Activated naive CD4-positive, alpha-beta T cell treated with anti-CD3 and anti-CD28 coated beads, Interleukin-2, amount 50 U/mL, for 24 hours (primary cell): ENCODE measurements around the gene TIMP2.
A peak's percentile ranks its signal among the peaks of the same experiment; 100 is the strongest.

Experiments
- H3K27ac Mint-ChIP-seq: one replicate; pipeline ENCODE4 v1.8.0; 2021; ENCODE audit warnings: mild to moderate bottlenecking, mixed read lengths
- H3K27me3 Mint-ChIP-seq: one replicate; pipeline ENCODE4 v1.8.0; 2021; ENCODE audit warnings: mixed read lengths
- H3K36me3 Mint-ChIP-seq: one replicate; pipeline ENCODE4 v1.8.0; 2021; ENCODE audit warnings: mixed read lengths
- H3K4me1 Mint-ChIP-seq: one replicate; pipeline ENCODE4 v1.8.0; 2021; ENCODE audit warnings: mixed read lengths
- H3K4me3 Mint-ChIP-seq: one replicate; pipeline ENCODE4 v1.8.0; 2021; ENCODE audit warnings: mild to moderate bottlenecking, mixed read lengths
- H3K9me3 Mint-ChIP-seq: one replicate; pipeline ENCODE4 v1.8.0; 2021; ENCODE audit warnings: mixed read lengths

TIMP2 gene

DNA sequence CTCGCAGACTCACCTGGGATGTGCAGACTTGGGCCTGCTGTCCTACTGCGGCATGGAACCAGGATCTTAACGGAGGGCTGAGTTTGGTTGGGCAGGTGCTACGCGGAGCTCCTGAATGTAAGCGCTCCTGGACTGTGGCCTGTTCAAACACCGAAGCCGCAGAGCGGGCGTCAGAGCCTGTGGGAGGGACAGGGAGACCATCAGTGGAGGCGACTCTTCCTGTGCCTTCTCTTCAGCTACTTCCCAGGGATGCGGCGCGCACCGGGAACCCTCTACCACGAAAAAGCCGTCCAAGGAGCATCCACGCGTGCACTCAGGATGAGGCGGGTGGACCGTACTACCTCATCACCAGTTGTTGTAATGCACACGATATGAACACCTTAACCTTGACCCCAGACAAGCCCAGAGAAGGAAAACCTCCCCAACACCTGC, 86.6 kb downstream of the TIMP2 start:
- Mint-ChIP-seq H3K27me3 (no peaks in the 10 kb centered on the region), H3K4me3 (peak overlapping the region; percentile 95), H3K9me3 (no peaks in the 10 kb centered on the region), H3K36me3 (peaks cover 21% of the 10 kb centered on the region), H3K27ac (peak overlapping the region; percentile 46), H3K4me1 (peaks cover 43% of the 10 kb centered on the region)

- Mint-ChIP-seq H3K27me3 (no peaks in the 10 kb centered on the region), H3K4me3 (peak overlapping the region; percentile 16), H3K4me1 (peaks cover 41% of the 10 kb centered on the region), H3K9me3 (no peaks in the 10 kb centered on the region), H3K27ac (no peak overlapping the region), H3K36me3 (peaks cover 22% of the 10 kb centered on the region)
Measured at GRCh38 chr17:78836420-78837021, 88.7 kb downstream of the TIMP2 start.

GRCh38 chr17:78834571-78834970, 90.6 kb downstream of the TIMP2 start:
- H3K9me3 Mint-ChIP-seq, result no peaks in the 10 kb centered on the region
- H3K27me3 Mint-ChIP-seq, result no peaks in the 10 kb centered on the region
- no peak overlapping the region for H3K27ac Mint-ChIP-seq
- H3K36me3 Mint-ChIP-seq, result peaks cover 27% of the 10 kb centered on the region
- H3K4me1 Mint-ChIP-seq, result peaks cover 47% of the 10 kb centered on the region
- no peak overlapping the region for H3K4me3 Mint-ChIP-seq

DNA sequence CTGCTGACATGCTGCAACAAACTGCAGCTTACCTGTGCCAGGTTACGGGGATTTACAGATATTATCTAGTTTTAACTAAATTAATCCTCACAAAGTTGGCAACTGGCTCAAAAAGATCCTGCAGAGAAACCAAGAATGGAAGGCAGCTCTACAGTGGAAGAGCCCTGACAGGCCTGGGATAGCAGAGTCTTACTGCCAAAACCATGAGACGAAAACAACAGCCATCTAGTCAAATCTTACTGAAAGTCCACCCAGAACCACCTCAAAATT, 92.7 kb downstream of the TIMP2 start:
- Mint-ChIP-seq H3K4me3 (no peak overlapping the region), H3K4me1 (peaks cover 40% of the 10 kb centered on the region), H3K36me3 (peaks cover 26% of the 10 kb centered on the region), H3K9me3 (no peaks in the 10 kb centered on the region), H3K27me3 (no peaks in the 10 kb centered on the region), H3K27ac (no peak overlapping the region)

DNA sequence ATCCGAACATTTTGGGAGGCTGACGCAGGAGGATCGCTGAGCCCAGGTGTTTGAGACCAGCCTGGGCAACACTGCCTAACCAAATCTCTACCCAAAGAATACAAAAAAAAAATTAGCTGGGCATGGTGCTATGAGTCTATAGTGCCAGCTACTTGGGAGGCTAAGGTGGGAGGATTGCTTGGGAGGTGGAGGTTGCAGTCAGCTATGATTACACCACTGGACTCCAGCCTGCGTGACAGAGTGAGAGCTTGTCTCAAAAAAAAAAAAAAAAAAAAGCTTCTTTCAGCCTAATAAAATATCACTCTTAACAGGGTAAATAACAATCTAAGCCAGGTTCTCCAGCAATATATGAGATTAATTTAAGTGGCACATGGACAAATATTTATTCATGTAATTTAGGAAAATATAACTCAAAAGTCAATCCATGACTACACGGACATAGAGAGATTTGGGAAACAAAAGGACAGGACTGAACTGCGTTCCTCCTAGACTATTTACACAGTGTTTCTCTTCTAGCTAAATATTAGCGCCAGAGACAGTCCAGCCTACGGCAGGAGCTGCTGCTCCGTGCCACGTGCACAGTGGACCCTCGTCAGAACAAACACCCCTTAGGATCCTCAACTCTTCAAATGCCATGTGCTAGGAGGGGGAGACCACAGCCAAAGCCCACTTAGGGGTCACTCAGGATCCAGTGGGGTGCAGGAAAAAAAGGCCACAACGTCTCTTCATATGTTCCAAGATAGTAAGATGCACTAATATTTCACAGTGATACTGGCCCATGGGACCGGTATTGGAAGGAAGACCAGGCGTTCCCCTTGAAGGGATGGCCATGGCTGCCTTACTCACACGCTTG, 93.3 kb downstream of the TIMP2 start:
- Mint-ChIP-seq H3K4me3 (no peak overlapping the region), H3K36me3 (peaks cover 28% of the 10 kb centered on the region), H3K27me3 (no peaks in the 10 kb centered on the region), H3K9me3 (no peaks in the 10 kb centered on the region), H3K4me1 (peaks cover 34% of the 10 kb centered on the region), H3K27ac (no peak overlapping the region)

- Mint-ChIP-seq H3K9me3 (no peaks in the 10 kb centered on the region), H3K4me3 (no peak overlapping the region), H3K4me1 (peaks cover 38% of the 10 kb centered on the region), H3K36me3 (peaks cover 28% of the 10 kb centered on the region), H3K27ac (no peak overlapping the region), H3K27me3 (no peaks in the 10 kb centered on the region)
Measured at GRCh38 chr17:78829477-78829876, 95.7 kb downstream of the TIMP2 start.

DNA sequence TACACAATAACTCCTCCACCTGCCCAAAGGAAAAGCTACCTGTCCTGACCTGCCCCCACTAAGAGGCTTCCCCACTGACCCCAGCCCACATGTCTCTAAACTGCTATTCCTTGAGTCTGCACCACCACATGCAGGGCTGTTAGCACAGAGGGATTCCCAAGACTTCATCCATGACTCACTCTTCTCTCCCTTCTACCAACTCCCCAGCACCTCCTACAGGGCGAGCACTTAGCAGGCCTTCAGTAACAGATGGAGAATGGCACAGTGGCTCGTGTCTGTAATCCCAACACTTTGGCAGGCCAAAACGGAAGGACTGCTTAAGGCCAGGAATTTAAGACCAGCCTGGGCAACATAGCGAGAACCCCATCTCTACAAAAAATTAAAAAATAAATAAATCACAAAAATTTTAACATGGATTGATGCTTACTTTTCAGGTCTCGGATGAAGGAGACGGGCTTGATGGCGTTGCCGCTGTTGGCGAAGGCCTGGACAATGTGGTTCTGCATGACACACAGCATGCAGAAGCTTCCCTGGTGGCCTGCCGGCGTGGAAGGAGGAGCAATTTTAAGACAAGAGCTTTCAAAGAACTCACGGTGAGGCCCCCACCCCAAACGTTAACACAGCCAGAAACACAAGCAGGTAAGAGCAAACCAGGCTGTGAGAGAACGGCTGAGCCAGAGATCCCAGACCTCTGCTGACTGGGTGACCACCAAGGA, 96.6 kb downstream of the TIMP2 start:
- peaks cover 29% of the 10 kb centered on the region for H3K36me3 Mint-ChIP-seq
- peak overlapping the region; percentile 52 for H3K27ac Mint-ChIP-seq
- H3K9me3 Mint-ChIP-seq, result no peaks in the 10 kb centered on the region
- H3K4me1 Mint-ChIP-seq, result peaks cover 46% of the 10 kb centered on the region
- H3K27me3 Mint-ChIP-seq, result no peaks in the 10 kb centered on the region
- no peak overlapping the region for H3K4me3 Mint-ChIP-seq

- H3K4me3 Mint-ChIP-seq, result no peak overlapping the region
- peaks cover 46% of the 10 kb centered on the region for H3K4me1 Mint-ChIP-seq
- H3K9me3 Mint-ChIP-seq, result no peaks in the 10 kb centered on the region
- H3K27ac Mint-ChIP-seq, result no peak overlapping the region
- H3K36me3 Mint-ChIP-seq, result peaks cover 32% of the 10 kb centered on the region
- H3K27me3 Mint-ChIP-seq, result no peaks in the 10 kb centered on the region
Measured at GRCh38 chr17:78826836-78827509, 98.2 kb downstream of the TIMP2 start.

- Mint-ChIP-seq H3K4me1 (peaks cover 46% of the 10 kb centered on the region), H3K36me3 (peaks cover 34% of the 10 kb centered on the region), H3K9me3 (no peaks in the 10 kb centered on the region), H3K4me3 (no peak overlapping the region), H3K27me3 (no peaks in the 10 kb centered on the region), H3K27ac (no peak overlapping the region)
Measured at GRCh38 chr17:78826421-78826820, 98.8 kb downstream of the TIMP2 start.

- Mint-ChIP-seq H3K36me3 (peaks cover 34% of the 10 kb centered on the region), H3K4me1 (peaks cover 50% of the 10 kb centered on the region), H3K9me3 (no peaks in the 10 kb centered on the region), H3K4me3 (no peak overlapping the region), H3K27me3 (no peaks in the 10 kb centered on the region), H3K27ac (no peak overlapping the region)
Measured at GRCh38 chr17:78825696-78826095, 99.5 kb downstream of the TIMP2 start.

DNA sequence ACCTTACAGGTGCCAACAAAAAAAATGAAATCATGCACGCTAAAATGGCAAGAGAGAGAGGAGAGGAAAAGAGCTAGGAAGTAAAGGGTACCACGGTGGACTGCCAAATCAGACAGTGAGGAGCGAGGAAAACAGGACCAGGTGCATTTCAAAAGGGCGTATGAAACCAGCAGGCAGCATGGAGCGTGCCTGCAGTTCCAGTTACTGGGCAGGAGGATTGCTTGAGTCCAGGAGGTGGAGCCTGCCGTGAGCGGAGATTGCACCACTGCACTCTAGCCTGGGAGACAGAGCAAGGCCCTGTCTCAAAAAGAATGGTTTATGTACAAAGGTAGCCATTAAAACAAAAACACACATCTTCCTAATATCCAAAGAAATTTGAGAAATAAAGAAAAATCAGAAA, 100.9 kb downstream of the TIMP2 start:
- Mint-ChIP-seq H3K4me1 (peaks cover 53% of the 10 kb centered on the region), H3K9me3 (no peaks in the 10 kb centered on the region), H3K4me3 (no peak overlapping the region), H3K36me3 (peaks cover 34% of the 10 kb centered on the region), H3K27ac (peak overlapping the region; percentile 46), H3K27me3 (no peaks in the 10 kb centered on the region)

GRCh38 chr17:78823282-78824046, 101.7 kb downstream of the TIMP2 start:
- H3K4me1 Mint-ChIP-seq, result peaks cover 56% of the 10 kb centered on the region
- no peak overlapping the region for H3K4me3 Mint-ChIP-seq
- H3K9me3 Mint-ChIP-seq, result no peaks in the 10 kb centered on the region
- peaks cover 38% of the 10 kb centered on the region for H3K36me3 Mint-ChIP-seq
- no peak overlapping the region for H3K27ac Mint-ChIP-seq
- no peaks in the 10 kb centered on the region for H3K27me3 Mint-ChIP-seq

GRCh38 chr17:78822552-78822951, 102.6 kb downstream of the TIMP2 start:
- H3K36me3 Mint-ChIP-seq, result peaks cover 33% of the 10 kb centered on the region
- peaks cover 58% of the 10 kb centered on the region for H3K4me1 Mint-ChIP-seq
- no peaks in the 10 kb centered on the region for H3K27me3 Mint-ChIP-seq
- peak overlapping the region; percentile 55 for H3K27ac Mint-ChIP-seq
- no peaks in the 10 kb centered on the region for H3K9me3 Mint-ChIP-seq
- H3K4me3 Mint-ChIP-seq, result no peak overlapping the region

- peaks cover 64% of the 10 kb centered on the region for H3K4me1 Mint-ChIP-seq
- no peak overlapping the region for H3K4me3 Mint-ChIP-seq
- peaks cover 32% of the 10 kb centered on the region for H3K36me3 Mint-ChIP-seq
- H3K27ac Mint-ChIP-seq, result no peak overlapping the region
- no peaks in the 10 kb centered on the region for H3K27me3 Mint-ChIP-seq
- H3K9me3 Mint-ChIP-seq, result no peaks in the 10 kb centered on the region
Measured at GRCh38 chr17:78821961-78822360, 103.2 kb downstream of the TIMP2 start.

DNA sequence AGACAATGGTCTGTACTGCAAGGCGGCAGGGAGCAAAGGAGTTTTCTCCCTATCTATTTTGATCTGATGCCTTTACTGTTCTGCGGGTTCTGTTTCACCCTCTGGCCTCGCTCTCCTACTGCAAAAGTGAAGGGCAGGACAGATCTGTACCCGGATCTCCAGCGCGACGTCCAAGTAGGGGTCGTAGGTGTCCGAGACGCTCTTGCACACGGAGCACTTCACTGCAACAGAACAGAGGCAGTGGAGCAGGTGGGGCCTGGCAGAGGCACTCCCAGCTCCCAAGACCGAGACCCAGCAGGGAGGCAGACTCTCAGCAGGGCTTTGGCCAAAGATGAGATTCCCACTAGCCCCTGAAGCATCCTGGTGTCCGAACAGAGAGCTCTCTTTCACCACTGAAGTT, 104.3 kb downstream of the TIMP2 start:
- H3K4me3 Mint-ChIP-seq, result no peak overlapping the region
- no peak overlapping the region for H3K27ac Mint-ChIP-seq
- peaks cover 34% of the 10 kb centered on the region for H3K36me3 Mint-ChIP-seq
- no peaks in the 10 kb centered on the region for H3K9me3 Mint-ChIP-seq
- H3K4me1 Mint-ChIP-seq, result peaks cover 67% of the 10 kb centered on the region
- no peaks in the 10 kb centered on the region for H3K27me3 Mint-ChIP-seq
